NCI-H128 (cell line): ENCODE measurements around the gene SNX9.
"Not testable (repeated sequence)": the region's sequence is repeated elsewhere in the genome, so short reads cannot be mapped to it uniquely, and the experiment has no call there.

Experiments
- DNase-seq: peaks from one replicate; lab custom pipeline; 2025; ENCODE audit not compliant: unreplicated experiment; lab: John Stamatoyannopoulos, UW

SNX9 gene

DNA sequence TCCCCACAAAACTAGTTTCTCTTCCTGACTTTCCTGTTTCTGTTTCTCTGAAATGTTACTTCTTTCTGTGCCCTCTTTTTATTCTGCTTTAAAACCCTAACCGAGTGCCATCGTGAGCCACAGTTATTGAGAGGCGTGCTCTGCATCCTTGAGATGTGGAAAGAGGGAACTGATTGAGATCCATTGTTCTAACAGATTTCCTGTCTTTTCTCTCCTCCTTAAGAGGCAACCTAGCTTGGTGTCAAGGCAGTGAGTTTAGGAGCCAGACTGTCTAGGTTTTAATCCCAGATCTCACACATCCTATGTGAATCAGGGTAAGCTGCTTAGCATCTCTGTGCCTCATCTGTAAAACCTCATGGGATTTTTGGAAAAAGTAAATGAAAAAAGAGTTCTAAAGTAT lies 57.5 kb downstream of the SNX9 start:
- no peak for DNase-seq

DNA sequence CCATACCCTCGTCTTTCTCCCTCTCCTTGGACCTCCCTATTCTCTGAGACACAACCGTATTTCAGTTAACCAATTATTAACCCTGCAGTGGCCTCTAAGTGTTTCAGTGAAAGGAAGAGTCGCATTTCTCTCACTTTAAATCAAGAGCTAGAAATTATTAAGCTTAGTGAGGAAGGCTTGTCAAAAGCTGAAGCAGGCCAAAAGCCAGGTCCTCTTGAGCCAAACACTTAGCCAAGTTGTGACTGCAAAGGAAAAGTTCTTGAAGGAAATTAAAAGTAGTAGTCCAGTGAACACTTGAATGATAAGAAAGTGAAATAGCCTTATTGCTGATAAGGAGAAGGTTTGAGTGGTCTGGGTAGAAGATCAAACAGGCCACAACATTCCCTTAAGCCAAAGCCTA lies 58.3 kb downstream of the SNX9 start:
- DNase-seq, result no peak

DNA sequence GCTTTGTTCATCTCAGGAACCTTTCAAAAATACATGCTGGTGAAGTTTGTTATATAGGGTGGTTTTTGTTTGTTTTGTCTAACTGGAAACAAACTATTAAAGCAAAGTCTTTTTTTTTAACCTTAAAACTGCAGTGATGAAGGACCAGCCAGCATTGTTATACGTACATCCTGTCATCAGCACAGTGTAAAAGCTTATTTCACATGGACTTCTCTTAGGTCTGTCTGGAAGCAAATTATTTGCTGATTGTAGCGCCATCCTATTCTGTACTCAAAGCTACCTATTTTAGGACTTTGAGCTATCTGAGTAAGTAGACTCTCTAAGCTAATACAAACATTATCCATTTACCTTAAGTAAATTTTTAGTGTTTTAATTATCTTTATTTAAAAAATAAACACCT lies 61.7 kb downstream of the SNX9 start:
- DNase-seq, result no peak

DNA sequence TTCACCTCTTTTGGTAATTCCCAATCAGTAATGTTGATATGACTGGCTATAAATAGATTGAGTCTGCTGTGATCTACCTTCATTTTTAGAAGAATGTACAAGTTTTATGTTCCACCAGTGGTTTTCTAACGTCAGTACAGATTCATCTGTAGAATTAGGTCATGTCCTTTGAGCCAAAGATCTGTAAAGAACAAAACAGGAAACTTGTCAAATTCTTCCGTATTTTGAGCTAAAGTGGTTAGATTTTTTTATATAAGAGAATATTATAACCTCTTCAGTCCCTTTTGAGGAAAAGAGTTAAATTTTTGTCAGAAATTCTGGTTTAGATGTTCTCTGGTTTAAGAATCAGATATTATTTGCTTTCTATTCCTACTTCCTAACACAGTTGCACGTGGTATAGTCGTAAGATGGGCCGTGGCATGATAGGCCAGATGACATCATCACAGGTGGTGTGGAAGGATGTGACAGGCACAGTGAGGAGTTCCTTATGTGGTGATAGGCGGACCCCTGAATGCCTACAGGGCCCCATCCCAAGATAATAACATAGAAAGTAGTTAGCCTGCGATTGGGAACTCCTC lies 62.3 kb downstream of the SNX9 start:
- DNase-seq, result no peak

DNA sequence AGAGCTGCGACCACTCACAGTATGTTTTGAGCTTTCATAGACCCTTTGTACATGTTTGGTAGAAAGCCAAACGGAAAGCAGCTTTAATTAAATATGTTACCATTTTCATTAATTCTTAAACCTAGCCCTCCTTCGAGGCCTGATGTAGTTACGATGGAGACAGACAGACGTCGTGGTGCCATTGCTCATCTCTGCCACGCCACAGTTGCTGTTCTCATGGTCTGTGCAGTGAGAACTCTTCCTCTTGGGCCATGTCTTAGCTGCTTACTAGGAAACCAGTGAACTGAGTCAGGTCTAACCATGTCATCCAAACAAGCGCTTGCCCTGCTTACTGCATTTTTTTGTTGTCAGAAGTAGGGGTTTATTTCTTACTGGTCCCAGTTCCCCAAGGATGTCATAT lies 62.8 kb downstream of the SNX9 start:
- no peak for DNase-seq

DNA sequence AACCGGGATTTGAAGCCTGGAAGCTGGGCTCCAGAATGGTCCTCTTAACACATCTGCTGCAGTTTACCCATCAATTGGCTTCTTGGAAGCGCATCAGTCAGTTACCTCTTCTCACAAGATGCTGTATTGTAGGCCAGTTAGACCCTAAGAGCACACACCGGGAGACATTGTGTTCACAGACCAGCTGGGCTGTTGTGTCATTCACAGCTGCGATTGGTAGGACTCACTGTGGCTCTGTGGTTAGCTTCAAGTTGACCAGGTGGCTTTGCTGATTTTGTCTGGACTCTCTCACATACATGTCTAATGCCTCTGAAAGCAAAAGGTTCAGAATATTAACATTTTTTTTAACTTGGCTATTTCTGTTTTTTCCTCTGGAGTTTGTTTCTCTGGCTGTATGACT lies 64.8 kb downstream of the SNX9 start:
- DNase-seq, result no peak

DNA sequence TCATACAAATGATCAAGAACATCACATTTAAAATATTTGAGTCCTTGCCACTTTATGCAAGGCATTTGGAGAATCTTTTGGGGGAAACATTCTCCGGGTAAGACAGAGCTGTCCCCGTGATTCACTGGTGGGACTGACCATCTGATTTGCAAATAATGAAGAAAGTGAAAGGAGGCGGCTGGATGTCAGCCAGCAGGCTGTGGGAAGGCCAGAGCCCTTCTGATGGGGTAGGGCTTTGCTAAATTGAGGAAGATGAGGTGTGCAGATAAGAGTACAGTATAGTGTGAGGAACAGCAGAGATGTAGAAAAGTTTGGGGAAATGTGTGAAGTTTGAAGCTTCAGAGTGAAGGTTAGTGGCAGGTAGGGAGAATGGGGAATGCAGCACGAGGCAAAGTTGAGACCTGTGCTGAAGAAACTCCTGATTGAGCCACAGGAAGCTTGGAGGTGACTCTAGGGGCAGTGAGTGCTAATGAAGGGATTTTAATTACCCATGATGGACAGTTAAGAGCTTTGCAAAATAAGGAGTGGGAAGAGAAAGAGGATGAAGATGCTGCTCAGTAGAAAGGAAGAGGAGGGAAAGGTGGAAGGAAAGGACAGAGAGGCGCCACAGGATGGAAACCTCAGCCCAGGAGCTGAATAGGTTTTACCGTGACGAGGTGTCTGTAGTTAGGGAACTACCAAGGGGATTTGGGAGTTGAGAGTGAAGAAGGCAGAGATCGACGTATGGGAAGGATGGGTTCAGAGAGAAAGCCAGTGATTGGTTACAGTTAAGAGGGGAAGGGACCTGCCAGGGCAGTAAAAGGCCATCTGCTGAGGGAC lies 68.7 kb downstream of the SNX9 start:
- no peak for DNase-seq

DNA sequence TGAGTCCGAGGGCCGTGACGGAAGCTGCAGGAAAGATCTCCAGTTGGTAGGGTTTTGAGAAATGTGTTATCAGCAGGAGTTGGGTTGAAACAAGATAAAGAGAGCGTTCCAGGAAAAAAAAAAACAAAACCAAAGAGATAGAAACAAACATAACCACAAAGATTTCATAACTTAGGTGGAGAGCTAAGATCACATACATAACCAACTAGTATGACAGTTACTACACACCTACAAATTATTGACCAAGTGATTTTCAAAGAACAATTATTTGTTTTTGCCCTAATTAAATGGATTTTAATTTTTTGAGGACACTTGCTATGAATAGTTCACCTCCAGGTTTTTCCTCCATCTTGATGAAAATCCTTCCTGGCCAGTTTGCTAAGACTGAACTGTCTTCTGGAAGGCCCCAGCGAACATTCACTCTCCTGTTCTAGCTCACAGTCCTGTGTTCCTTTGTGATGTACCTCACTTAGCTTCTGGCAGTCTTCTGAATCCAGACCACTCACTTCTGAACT lies 69.4 kb downstream of the SNX9 start:
- DNase-seq, result no peak

DNA sequence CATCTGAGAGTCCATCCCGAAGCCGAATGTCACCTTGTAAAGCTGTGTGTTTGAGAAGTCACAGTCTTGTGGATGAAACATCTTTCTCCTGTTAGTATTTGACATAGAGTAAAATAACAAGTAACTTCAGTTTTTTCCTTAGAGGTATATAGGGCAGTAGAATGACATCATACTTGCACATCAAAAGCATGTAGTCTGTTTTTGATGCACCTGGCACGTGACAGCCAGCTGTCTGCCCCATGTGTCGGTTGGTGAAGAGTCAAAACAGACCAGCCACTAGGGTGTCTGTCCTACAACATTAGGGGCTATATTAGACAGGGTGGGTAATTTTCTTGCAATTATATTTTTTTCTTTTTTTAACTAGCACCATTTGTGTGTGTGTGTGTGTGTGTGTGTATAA lies 70.2 kb downstream of the SNX9 start:
- no peak for DNase-seq

DNA sequence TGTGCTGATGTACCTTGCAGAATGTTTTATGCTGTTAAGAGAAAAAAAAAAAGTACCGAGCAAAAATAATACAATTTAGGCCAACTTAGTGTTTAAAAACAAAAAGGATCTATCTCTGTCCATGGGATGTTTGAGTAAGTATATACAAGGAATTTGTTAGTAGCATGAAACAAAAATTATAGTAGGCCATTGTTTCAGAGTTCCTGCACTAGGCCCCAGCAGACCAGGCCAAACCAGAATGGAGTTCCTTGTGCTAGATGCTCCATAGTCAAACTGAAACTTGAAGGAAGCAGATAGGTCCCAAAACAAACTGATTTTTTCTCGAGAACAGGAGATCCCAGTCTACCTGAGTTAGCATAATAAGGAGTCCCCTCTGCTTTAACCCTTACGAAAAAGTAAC lies 72.5 kb downstream of the SNX9 start:
- no peak for DNase-seq

DNA sequence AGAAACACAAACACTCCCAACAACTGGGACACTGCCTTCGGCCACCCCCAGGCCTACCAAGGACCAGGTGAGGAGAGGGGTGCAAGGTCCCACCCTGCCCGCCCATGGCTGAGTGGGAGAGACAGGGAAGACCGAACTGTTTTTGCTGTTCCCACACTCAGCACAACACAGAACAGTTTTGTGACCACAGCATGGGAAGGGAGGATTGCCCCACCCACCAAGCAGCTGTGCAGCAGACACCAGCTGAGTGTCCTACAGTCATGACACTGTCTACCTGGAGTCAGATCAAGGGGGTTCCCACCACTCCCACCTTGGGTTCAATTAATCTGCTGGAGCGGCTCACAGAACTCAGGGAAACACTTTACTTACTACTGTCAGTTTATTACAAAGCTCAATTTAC lies 73.9 kb downstream of the SNX9 start:
- no peak for DNase-seq

DNA sequence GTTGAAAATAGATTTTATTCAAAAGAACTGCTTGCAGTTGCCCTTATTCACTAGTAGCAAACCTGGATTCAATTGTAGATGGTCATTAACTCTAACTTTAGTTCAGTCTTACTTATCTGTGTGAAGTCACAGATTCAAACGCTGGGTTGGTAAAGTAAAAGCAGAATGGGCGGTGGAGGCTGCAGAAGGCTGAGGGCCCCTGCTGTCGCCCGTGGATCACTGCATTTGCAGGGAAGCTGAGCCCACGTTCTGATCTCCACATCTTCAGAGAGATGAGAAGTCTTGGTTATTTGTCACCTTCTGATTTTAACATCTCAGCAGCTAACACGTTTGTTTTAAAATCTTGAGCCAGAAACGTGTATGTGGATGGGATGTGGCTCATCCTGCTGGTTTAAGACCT lies 75.1 kb downstream of the SNX9 start:
- DNase-seq, result no peak

DNA sequence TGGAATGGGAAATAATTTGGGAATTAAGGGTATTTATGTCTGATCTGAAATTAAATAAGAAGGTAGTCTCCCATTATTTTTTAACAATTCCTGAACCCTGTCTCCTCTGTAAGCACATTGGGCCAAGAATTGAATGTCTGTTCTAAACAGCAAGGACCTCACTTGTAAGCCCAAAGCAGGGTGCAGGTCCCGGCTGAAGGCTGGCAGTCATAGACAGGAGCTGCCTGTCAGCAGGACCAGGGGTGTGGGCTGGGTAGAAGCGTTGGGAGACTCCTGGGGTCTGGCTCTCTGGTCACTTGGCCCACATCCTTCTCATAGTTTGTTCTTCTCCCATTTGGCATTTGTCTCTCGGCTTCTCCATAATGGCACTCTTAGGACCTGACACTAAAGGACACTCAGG lies 75.6 kb downstream of the SNX9 start:
- no peak for DNase-seq

DNA sequence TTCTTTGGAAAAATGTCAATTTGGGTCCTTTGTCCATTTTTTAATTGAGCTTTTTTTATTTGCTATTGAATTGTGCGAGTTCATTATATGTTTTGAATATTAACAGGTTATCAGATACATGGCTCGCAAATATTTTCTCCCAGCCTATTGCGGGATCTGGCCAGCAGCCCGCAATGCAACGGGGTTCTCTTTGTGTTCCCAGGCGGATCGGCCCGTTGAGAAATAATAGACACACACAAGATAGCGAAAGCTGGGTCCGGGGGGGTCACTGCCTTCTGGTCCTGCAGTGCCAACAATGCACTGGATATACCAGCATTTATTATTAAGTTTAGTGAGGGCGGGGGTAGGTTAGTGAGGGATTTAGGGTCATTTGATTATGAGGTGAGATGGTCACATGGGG lies 77.2 kb downstream of the SNX9 start:
- not testable (repeated sequence) for DNase-seq

DNA sequence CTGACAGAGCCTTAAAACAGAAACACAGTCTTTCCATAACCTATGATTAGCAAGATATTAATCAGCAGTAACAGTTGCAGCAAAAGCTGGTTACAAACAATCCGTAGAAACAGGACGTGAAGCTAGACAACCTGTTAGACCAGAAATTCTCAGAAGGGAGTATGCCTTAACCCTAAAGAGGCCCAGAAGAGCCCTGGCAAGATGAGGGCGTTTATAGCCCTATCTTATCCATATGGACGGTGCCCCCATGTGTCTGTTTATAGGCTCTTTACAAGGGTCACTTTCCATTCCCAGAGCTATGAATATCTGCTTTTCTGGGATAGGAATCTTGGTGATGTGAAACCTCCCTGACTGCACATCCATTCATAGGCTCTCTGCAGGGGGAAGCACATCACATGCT lies 77.7 kb downstream of the SNX9 start:
- not testable (repeated sequence) for DNase-seq

DNA sequence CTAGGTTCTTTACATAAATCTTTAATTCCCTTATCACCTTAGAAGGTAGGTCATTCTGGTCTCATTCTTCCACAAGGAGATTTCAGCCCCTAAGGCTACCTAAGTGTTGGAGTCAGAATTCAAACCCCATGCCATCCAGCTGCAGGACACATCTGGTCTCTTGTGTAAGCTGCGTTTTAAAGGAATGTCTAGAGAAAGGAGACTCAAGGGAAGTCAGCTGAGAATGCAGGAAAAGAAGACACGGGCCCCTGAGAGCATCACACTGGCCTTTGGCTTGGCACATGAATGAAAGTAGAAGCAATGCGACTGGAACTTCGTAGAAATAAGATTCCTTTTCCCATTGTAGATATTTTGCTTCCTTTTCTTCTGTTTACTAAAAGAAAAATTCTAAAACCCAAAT lies 82.0 kb downstream of the SNX9 start:
- no peak for DNase-seq

DNA sequence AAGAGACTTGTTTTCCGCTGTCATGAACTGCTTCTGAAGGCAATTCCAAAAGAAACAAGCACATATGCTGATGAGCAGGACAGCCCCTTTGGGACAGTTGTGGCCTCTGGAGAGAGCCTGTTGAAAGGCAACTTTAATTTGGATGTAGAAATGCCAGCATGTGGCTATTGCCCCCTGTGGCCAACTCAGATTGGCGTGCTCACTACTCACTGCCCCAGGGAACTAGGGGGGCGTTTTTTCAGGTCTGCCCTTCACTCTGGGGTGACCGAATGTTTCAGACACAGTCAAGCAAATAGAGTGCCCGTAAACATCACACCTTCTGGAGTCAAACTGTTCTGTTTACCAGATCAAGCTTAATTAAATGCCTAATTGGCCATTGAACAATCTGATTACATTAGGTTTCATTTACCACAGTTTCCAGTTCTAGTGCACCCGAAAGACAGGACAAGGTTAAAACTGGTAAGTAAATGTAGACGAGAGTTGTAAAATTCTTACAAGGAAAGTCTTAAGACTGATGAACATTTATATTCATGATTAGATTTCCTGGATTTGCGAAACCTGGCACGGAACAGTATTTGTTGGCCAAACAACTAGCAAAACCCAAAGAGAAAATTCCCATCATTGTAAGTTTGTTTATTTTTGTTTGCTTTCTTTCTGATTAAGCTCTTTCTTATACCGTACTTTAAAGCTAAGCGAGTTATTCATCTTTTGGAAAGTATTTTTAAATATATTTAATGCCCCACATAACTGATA lies 82.7 kb downstream of the SNX9 start:
- DNase-seq, result no peak

DNA sequence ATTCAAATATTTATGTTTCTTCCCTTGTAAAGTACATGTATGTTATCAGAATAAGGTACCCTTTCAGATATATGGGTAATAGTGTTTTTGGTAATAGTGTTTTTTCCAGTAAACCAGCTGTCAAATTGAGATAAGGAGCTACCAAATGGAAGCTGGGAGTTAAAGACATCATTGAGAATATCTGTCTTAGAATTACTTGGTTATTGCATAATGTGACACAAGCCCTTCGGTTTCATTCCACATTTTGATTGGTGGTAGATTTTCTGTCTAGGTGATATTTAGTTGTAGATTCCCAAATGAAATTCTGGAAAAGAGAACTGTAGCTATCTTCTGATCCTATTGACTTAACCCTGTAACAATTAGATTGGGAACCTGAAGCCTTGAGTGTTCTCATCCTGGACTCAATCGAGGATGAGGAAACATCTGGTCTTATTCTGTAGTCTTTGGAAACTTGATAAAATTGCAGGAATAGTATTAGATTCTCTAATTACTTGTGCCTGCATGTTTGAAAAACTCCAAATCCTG lies 83.6 kb downstream of the SNX9 start:
- DNase-seq, result no peak

DNA sequence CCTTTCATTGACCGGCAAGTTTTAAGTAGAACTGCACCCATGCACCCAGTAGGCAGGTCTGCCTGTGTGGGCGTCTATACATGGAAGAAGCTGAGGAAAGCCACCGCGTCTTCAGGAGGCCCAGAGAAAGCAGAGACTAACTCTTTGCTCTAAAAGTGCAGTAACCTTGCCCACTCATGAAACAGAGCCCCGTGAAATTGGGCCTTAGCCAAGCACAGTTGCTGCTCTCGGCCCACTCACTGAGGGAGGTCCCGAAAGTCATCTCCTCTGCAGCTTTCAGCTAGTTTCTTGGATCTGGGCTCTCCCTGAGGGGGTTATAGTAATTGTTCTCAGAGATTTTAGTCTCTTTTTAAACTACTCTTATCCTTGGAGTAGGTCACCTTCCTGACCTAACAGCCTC lies 84.6 kb downstream of the SNX9 start:
- DNase-seq, result no peak

DNA sequence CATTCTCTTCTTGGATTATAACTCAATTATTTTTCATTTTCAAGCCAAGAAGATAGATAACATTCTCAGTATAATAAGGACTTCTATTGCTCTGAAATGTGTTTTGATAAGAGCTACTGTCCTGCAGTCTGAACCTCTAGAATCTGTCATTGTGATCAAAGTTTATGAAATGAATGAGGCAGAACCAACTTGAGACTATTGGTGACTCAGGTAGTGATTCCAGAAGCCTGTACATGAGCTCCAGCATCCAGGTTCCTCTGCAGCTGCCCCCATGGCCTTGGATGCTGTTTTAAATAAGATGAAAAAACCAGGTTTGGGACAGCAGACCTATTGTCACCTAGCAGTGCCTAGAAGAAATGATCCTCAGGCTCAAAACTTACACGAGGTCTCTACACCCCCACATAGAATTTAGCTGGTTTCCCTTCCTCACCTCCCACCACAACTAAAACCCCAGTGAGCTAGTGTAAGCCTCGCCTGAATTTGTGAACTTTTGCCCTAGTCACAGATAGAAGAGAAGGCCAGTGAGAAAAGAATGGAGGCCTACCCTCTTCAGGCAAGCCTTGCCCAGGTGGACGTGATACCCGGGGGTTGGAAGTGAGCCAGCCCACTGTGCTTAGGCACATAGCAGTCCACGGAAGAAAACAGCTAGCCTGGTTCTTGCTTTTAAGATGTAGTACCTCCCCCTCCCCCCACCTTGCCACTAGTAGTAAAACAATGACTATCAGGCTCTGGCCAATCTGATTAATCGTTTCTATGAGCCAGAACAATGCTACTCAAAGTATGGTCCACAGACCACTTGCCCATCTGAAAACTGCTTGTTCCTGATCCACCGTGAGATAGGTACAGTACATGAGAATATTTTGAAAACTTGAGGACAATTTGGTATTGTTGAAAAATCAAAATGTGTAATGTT lies 85.6 kb downstream of the SNX9 start:
- DNase-seq, result no peak

DNA sequence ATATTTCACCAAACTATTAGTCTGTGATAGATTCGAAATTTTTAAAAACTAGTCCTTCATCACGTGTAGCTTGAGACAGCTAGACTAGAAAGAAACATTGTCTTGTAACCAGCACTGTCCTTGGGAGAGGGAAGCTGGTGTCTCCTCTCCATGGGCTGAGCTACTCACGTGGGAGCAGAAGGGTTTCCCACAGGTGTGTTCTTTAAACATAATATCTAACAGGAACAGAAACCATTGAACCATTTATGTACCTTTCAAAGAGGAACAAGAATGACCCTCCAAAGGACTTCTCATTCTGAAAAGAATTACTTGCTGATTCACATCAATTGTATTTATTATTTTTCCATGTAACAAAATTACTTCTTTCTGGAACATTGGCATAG lies 86.2 kb downstream of the SNX9 start:
- no peak for DNase-seq
